Activated gamma-delta T cell treated with anti-CD3 and anti-CD28 coated beads, Interleukin-2, amount 50 U/mL, for 16 hours (primary cell): ENCODE results near the gene ZNF66.
A peak's percentile ranks its signal among the peaks of the same experiment; 100 is the strongest.
"Not testable (repeated sequence)": the region's sequence is repeated elsewhere in the genome, so short reads cannot be mapped to it uniquely, and the experiment has no call there.

Experiments used
- DNase-seq: peaks from one replicate; pipeline ENCODE4 v3.0.0-alpha.2; 2020; ENCODE audit warnings: low read depth

Gene ZNF66

GRCh38 chr19:20776083-20777076 is at the start of gene ZNF66:
ZNF66 (plus strand) TSS chr19:20776304; CDS start chr19:20776448, 144 bp downstream.
- peak; percentile 92 for DNase-seq

GRCh38 chr19:20750169-20750568 is 25.9 kb upstream of the ZNF66 start:
- DNase-seq, result not testable (repeated sequence)

- DNase-seq, result not testable (repeated sequence)
Measured at GRCh38 chr19:20752291-20752690, 23.8 kb upstream of the ZNF66 start.

GRCh38 chr19:20769225-20769736 is 6.8 kb upstream of the ZNF66 start:
- not testable (repeated sequence) for DNase-seq

GRCh38 chr19:20787786-20788185 is 11.7 kb downstream of the ZNF66 start:
- DNase-seq, result no peak

GRCh38 chr19:20791806-20792205 is 15.7 kb downstream of the ZNF66 start:
- DNase-seq, result no peak

GRCh38 chr19:20806311-20807262 is 30.5 kb downstream of the ZNF66 start:
- not testable (repeated sequence) for DNase-seq

GRCh38 chr19:20840371-20840770 is 64.3 kb downstream of the ZNF66 start:
- DNase-seq, result no peak
